ENCODE results near the gene GNB1. TPM values are rescaled to one million over a fixed set of nuclear protein-coding genes. Genes with fewer than 3 reads are reported as not detected.

Gene GNB1
- total and polyA plus RNA-seq, 9 of the 15 experiments (the other 6 are each of a cell fraction or from before 2014, with no cell fraction given), result 34.3 to 388 (median 114) TPM

DNA sequence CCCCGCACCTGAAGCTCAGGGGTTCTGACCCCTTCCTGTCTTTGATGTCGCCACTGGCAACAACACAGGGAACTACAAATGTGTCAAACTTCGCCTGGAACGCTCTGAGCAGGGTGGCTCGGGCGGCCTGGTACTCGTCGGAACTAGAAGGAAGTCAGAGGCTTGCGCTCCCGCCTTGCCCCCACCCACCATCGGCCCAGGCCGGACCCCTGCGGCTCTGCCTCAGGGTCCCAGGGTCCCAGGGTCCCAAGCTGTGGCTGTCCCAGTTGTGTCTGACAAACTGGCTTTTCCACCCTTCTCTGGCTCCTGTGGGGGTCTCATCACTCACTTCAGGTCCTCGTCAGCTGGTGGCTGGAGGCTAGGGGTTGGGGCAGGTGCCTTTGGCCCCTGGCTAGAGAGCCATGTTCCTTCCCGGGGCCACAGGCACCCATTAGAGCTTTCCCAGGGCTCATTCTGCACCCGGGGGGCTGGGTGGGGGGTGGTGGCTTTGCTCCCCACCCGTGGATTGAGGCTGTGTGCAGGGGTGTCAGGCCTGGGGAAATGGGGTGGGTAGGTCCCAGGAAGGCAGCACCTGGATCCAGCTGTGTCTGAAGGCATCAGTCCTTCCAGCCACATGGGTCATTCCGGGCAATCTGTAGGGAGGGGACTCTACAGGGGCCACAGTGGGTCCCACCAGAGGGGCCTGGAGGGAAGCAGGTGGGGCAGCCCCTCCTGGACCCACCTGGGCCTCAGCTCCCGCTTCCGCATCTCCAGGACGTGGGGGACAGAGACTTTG lies 36.2 kb upstream of the GNB1 start:
- Histone ChIP-seq H3K4me2 (ENCODE audit: insufficient read depth, low read length) (no peak overlapping the region), H3K4me1 (replicated peaks in 1 of 2; ENCODE audit: control insufficient read depth in 2 of 2, insufficient read depth in 2 of 2, low read length in 2 of 2) (peaks cover 0 to 71% of the 10 kb centered on the region in 2 experiments; a peak in 2 of 5 replicates), H3K9me1 (ENCODE audit: control insufficient read depth, insufficient read depth, low read length) (no peaks in the 10 kb centered on the region), H3K36me3 (ENCODE audit: control insufficient read depth, insufficient read depth, low read length) (no peaks in the 10 kb centered on the region), H3K79me2 (ENCODE audit: control insufficient read depth, insufficient read depth, low read length) (no peaks in the 10 kb centered on the region), H4K20me1 (replicated peaks; ENCODE audit: control insufficient read depth, insufficient read depth, low read length) (peaks cover 8% of the 10 kb centered on the region), H3K9ac (ENCODE audit: insufficient read depth in 1 of 2, low read depth in 2 of 2, low read length in 2 of 2) (peak overlapping the region in 1 of 2 experiments; percentile 45; a peak in 1 of 4 replicates), H2AFZ (ENCODE audit: low read depth, low read length) (no peak overlapping the region), H3K9me3 (replicated peaks; ENCODE audit: control insufficient read depth, insufficient read depth, low read depth, low read length) (no peaks in the 10 kb centered on the region), H3K4me3 (no peak overlapping the region), H3K27me3 (ENCODE audit: control insufficient read depth in 2 of 2, insufficient read depth in 2 of 2, low read length in 2 of 2) (peaks cover 23 to 72% of the 10 kb centered on the region in 2 experiments; a peak in 3 of 5 replicates), H3K27ac (ENCODE audit: extremely low read depth, low read depth, low read length) (no peak overlapping the region)
- in situ Hi-C loops (cut with MboI), result no loop called here
- 18% methylated on average over 21 of the region's 21 CpGs for WGBS (ENCODE audit: insufficient coverage, low coverage, missing lambda C conversion rate)
- POLR2A ChIA-PET, result interaction anchor here (0.6 to 1.0 kb wide), 4 partner anchors 9 to 303 kb away, joined by 3 read pairs; no protein-coding TSS in a partner anchor
- TF ChIP-seq GABPB1 (CRISPR knock-in tag; IDR thresholded peaks at IDR 0.05) (no peak), KAT2B (IDR thresholded peaks at IDR 0.05; ENCODE audit: low read depth, low read length) (no peak), HEY1 (CRISPR knock-in tag; IDR thresholded peaks at IDR 0.05; ENCODE audit: borderline replicate concordance) (no peak), ZKSCAN1 (IDR thresholded peaks at IDR 0.05; ENCODE audit: low read depth, low read length) (no peak), ZNF224 (CRISPR knock-in tag; IDR thresholded peaks at IDR 0.05) (no peak), RCOR1 (IDR thresholded peaks at IDR 0.05; ENCODE audit: borderline replicate concordance in 1 of 2, low read depth in 2 of 2, low read length in 2 of 2) (no peak), BACH1 (tag; IDR thresholded peaks at IDR 0.05) (no peak), RHOXF2B (CRISPR knock-in tag; conservative IDR thresholded peaks at IDR 0.05) (no peak), ZNF445 (CRISPR knock-in tag; IDR thresholded peaks at IDR 0.05; ENCODE audit: low read depth) (no peak), CBFA2T2 (conservative IDR thresholded peaks at IDR 0.05) (no peak), LCOR (CRISPR knock-in tag; IDR thresholded peaks at IDR 0.05) (no peak)
- TF ChIP-seq, protein P1, sequence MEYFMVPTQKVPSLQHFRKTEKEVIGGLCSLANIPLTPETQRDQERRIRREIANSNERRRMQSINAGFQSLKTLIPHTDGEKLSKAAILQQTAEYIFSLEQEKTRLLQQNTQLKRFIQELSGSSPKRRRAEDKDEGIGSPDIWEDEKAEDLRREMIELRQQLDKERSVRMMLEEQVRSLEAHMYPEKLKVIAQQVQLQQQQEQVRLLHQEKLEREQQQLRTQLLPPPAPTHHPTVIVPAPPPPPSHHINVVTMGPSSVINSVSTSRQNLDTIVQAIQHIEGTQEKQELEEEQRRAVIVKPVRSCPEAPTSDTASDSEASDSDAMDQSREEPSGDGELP (CRISPR knock-in tag; IDR thresholded peaks at IDR 0.05; ENCODE audit: borderline replicate concordance), result no peak
- FAIRE-seq (no peak), ATAC-seq (no peak), DNase-seq (ENCODE audit: extremely low read depth in 1 of 4, low spot score in 3 of 4) (no peak)
- intact Hi-C loops (cut with micrococcal nuclease), result no loop called here
- BruUV-seq (replicated peaks), result no TSS peak
- CTCF ChIA-PET (ENCODE audit: low intra/inter-chr PET ratio), result no interaction called here
